HuH-7 (cell line): ENCODE data around the gene TRIO.

Source experiments
- DNase-seq: peaks from one replicate; pipeline ENCODE4 v3.0.0; 2011; ENCODE audit warnings: low spot score

Gene TRIO

GRCh38 chr5:14267166-14267838 is 124.2 kb downstream of the TRIO start:
- DNase-seq, result peak; percentile 21

GRCh38 chr5:14267991-14268708 is 125.0 kb downstream of the TRIO start:
- no peak for DNase-seq

GRCh38 chr5:14268738-14269137 is 125.6 kb downstream of the TRIO start:
- DNase-seq, result no peak

GRCh38 chr5:14269395-14269794 is 126.3 kb downstream of the TRIO start:
- DNase-seq, result no peak

GRCh38 chr5:14270209-14270702 is 127.1 kb downstream of the TRIO start:
- peak; percentile 52 for DNase-seq

- DNase-seq, result no peak
Observed at GRCh38 chr5:14272548-14273205, 129.5 kb downstream of the TRIO start.

- no peak for DNase-seq
Observed at GRCh38 chr5:14273207-14273767, 130.1 kb downstream of the TRIO start.

GRCh38 chr5:14276380-14276779 is 133.2 kb downstream of the TRIO start:
- DNase-seq, result no peak

GRCh38 chr5:14277385-14278320 is 134.5 kb downstream of the TRIO start:
- DNase-seq, result no peak

GRCh38 chr5:14280294-14280854 is 137.2 kb downstream of the TRIO start:
- no peak for DNase-seq

- DNase-seq, result no peak
Observed at GRCh38 chr5:14281746-14282181, 138.6 kb downstream of the TRIO start.

GRCh38 chr5:14283139-14283538 is 140.0 kb downstream of the TRIO start:
- no peak for DNase-seq

GRCh38 chr5:14284392-14285148 is 141.4 kb downstream of the TRIO start:
- DNase-seq, result no peak

- DNase-seq, result no peak
Observed at GRCh38 chr5:14286007-14286406, 142.9 kb downstream of the TRIO start.

- DNase-seq, result no peak
Observed at GRCh38 chr5:14286574-14287421, 143.7 kb downstream of the TRIO start.

- no peak for DNase-seq
Observed at GRCh38 chr5:14292766-14293658, 149.9 kb downstream of the TRIO start.

- no peak for DNase-seq
Observed at GRCh38 chr5:14295610-14296009, 152.5 kb downstream of the TRIO start.
